ENCODE data around the gene IL10.

The IL10 gene

GRCh38 chr1:206814716-206815341 lies 42.5 kb upstream of the IL10 start:
- TF ChIP-seq, protein P1, sequence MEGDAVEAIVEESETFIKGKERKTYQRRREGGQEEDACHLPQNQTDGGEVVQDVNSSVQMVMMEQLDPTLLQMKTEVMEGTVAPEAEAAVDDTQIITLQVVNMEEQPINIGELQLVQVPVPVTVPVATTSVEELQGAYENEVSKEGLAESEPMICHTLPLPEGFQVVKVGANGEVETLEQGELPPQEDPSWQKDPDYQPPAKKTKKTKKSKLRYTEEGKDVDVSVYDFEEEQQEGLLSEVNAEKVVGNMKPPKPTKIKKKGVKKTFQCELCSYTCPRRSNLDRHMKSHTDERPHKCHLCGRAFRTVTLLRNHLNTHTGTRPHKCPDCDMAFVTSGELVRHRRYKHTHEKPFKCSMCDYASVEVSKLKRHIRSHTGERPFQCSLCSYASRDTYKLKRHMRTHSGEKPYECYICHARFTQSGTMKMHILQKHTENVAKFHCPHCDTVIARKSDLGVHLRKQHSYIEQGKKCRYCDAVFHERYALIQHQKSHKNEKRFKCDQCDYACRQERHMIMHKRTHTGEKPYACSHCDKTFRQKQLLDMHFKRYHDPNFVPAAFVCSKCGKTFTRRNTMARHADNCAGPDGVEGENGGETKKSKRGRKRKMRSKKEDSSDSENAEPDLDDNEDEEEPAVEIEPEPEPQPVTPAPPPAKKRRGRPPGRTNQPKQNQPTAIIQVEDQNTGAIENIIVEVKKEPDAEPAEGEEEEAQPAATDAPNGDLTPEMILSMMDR (IDR thresholded peaks at IDR 0.05; ENCODE audit: insufficient read depth, low read length) = no peak
- no peak for TF ChIP-seq REST (IDR thresholded peaks at IDR 0.05; ENCODE audit: insufficient replicate concordance, low read depth)
- TF ChIP-seq POLR2AphosphoS5 (IDR thresholded peaks at IDR 0.05; ENCODE audit: low read depth) = no peak
- no peak for TF ChIP-seq GABPA (IDR thresholded peaks at IDR 0.05; ENCODE audit: low read depth)
- no peak for TF ChIP-seq SPI1 (IDR thresholded peaks at IDR 0.05; ENCODE audit: borderline replicate concordance, low read depth)
- no peaks in the 10 kb centered on the region for H3K27me3 ChIP-seq (ENCODE audit: insufficient read depth, poor library complexity, severe bottlenecking)
- no peak overlapping the region for H3K4me3 ChIP-seq (replicated peaks; ENCODE audit: insufficient read depth, low read length)
- DNase-seq (ENCODE audit: low read depth in 1 of 2, low spot score in 1 of 2) = no peak
- H3K27ac ChIP-seq (replicated peaks) = no peak overlapping the region

DNA sequence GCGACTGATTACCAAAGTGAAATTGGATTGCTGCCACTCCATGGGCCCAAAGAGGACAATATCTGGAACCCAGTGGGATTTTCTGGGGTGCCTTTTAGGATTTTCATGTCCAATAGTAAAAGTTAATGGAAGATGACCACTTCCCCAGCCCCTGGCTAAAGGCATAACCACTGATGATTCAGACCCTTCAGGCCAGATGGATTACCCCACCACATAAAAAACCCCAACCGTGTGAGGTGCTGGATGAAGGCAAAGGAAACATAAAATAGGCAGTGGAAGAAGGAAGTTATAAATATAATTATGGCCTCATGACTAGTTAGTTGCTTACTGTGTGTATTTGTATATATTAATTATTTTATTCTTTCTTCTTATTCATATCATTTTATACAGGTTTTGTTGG lies 40.2 kb upstream of the IL10 start:
- H3K27ac ChIP-seq (replicated peaks) = no peak overlapping the region
- no peak for DNase-seq (ENCODE audit: low read depth in 1 of 2, low spot score in 1 of 2)

DNA sequence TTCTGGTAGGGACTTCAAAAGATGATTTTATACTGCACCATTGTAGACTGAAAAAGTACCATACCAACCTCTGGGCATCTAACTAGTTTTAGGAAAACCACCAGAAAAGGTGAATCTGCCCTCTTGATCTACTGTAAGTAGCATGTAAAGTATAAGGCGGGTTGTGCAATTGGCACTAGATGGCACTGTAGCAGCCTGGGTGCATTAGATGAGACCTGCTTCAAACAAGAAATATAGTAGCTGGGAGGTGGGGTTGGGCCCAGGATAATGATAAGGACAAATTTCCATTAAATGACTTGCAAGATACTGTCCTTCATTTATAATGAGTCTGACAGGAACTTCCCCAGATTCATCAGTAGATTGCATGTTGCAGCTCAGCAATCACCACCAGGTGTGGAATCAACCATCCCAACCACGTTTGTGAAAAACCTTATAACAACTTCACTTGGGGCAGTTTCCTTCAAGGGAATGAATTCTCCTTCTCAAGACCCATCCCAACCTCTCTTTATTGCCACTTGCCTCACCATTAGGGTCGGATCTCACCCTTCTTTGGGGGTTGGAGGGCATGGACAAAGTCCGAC lies 37.3 kb upstream of the IL10 start:
- Histone ChIP-seq H3K4me3 (replicated peaks; ENCODE audit: insufficient read depth, low read length) (no peak overlapping the region), H3K27me3 (ENCODE audit: insufficient read depth, poor library complexity, severe bottlenecking) (peaks cover 4% of the 10 kb centered on the region), H3K27ac (replicated peaks) (no peak overlapping the region)
- peak; percentile 45 to 56 for DNase-seq (ENCODE audit: low read depth in 1 of 2, low spot score in 1 of 2)
- TF ChIP-seq, protein P1 (IDR thresholded peaks at IDR 0.05; ENCODE audit: insufficient read depth, low read length) = peak; percentile 75
- TF ChIP-seq REST (IDR thresholded peaks at IDR 0.05; ENCODE audit: insufficient replicate concordance, low read depth) = no peak
- TF ChIP-seq GABPA (IDR thresholded peaks at IDR 0.05; ENCODE audit: low read depth) = no peak
- no peak for TF ChIP-seq SPI1 (IDR thresholded peaks at IDR 0.05; ENCODE audit: borderline replicate concordance, low read depth)
- no peak for TF ChIP-seq POLR2AphosphoS5 (IDR thresholded peaks at IDR 0.05; ENCODE audit: low read depth)

More for the DNA sequence above, 40.2 kb upstream of the IL10 start:
- H3K4me3 ChIP-seq (replicated peaks; ENCODE audit: insufficient read depth, low read length) = no peak overlapping the region
- TF ChIP-seq, protein P1 (IDR thresholded peaks at IDR 0.05; ENCODE audit: insufficient read depth, low read length) = no peak
- TF ChIP-seq REST (IDR thresholded peaks at IDR 0.05; ENCODE audit: insufficient replicate concordance, low read depth) (no peak), SPI1 (IDR thresholded peaks at IDR 0.05; ENCODE audit: borderline replicate concordance, low read depth) (no peak), GABPA (IDR thresholded peaks at IDR 0.05; ENCODE audit: low read depth) (no peak), POLR2AphosphoS5 (IDR thresholded peaks at IDR 0.05; ENCODE audit: low read depth) (no peak)
- no peaks in the 10 kb centered on the region for H3K27me3 ChIP-seq (ENCODE audit: insufficient read depth, poor library complexity, severe bottlenecking)

All from HL-60 (cell line).